ENCODE results near the gene PROX1.

PROX1 gene

GRCh38 chr1:214022810-214023425, 35.1 kb downstream of the PROX1 start:
- no peak for DNase-seq (ENCODE audit: low spot score)

DNA sequence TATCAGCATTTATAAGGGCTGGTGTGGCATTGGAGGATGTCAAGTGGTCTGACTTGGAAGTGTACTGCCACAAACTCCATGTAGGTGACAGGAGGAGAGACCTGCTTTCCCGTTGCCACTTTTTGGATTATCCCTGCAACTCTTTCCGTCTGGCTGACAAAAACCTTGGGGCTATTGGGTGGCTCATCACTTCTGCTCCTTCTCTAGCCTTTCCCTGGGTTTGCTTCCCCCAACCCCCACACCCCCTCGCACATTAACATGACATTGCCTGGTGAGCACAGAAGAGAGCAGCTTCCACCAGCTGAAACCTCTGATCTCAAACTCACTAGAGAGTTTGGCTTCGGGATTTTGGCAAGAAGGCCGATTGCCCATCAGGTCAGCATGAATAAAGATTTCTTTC, 39.2 kb downstream of the PROX1 start:
- no peak for DNase-seq (ENCODE audit: low spot score)

- DNase-seq (ENCODE audit: low spot score) = no peak
Measured at GRCh38 chr1:214027498-214027897, 39.7 kb downstream of the PROX1 start.

GRCh38 chr1:214028095-214028494, 40.3 kb downstream of the PROX1 start:
- DNase-seq (ENCODE audit: low spot score) = no peak

- DNase-seq (ENCODE audit: low spot score) = no peak
Measured at GRCh38 chr1:214028649-214029406, 41.1 kb downstream of the PROX1 start.

DNA sequence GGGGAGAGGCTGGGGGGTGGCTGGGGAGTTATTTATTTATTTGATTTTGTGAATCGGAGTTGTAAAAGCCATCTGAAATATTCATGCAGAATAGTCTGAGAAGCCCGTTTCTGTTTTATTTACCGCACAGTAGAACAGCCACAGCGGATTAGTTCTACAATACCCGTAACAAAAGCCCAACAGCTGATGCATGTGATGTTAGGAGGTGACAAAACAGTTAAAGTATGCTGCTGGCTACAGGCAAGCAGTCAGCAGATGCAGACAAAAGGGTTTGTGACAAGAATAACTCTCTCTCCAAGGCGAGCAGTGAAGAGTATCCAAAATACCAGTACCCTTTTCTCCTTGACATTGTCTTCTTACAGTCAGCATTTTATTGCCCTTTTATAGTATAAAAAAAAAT, 42.0 kb downstream of the PROX1 start:
- DNase-seq (ENCODE audit: low spot score) = no peak

GRCh38 chr1:214031267-214031650, 43.5 kb downstream of the PROX1 start:
- DNase-seq (ENCODE audit: low spot score) = no peak

- no peak for DNase-seq (ENCODE audit: low spot score)
Measured at GRCh38 chr1:214037468-214037867, 49.7 kb downstream of the PROX1 start.

- no peak for DNase-seq (ENCODE audit: low spot score)
Measured at GRCh38 chr1:214039394-214040018, 51.7 kb downstream of the PROX1 start.

GRCh38 chr1:214043167-214043566, 55.4 kb downstream of the PROX1 start:
- no peak for DNase-seq (ENCODE audit: low spot score)

DNA sequence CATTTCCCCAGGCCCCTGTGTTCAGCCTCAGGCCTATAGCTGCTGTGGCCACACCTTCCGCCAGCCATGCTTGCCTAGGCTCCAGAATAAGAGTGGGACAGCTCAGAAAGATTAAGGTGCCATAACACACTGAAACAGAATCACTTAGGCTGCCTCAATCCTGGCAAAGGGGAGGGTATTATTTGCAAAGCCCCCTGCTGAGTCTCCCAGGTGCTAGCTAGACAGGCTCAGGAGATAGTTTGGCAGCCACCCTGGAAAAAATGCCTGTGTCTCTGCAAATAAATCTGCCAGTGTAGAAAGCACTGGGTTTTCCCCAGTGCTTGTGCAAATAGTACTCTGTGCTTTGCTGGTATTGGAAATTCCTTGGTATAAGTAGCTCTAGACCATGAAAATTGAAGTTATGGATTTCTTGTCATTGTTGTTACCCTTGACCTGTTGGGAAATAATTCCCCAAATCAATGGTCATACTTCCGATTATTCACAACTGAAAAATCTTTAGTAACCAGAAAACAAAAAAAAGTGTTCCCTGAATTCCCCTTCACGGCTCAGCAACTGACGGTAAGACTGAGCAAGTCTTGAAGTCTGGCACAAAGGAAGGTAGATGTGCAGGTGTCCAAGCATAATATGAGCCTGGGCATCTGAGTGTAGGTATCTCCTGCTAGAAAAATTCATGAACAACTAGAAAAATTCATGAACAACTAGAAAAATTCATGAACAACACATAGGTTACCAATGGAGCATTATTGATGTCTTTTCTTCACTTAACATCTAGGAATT, 56.9 kb downstream of the PROX1 start:
- DNase-seq (ENCODE audit: low spot score) = no peak

GRCh38 chr1:214050513-214051401, 63.0 kb downstream of the PROX1 start:
- no peak for DNase-seq (ENCODE audit: low spot score)

DNA sequence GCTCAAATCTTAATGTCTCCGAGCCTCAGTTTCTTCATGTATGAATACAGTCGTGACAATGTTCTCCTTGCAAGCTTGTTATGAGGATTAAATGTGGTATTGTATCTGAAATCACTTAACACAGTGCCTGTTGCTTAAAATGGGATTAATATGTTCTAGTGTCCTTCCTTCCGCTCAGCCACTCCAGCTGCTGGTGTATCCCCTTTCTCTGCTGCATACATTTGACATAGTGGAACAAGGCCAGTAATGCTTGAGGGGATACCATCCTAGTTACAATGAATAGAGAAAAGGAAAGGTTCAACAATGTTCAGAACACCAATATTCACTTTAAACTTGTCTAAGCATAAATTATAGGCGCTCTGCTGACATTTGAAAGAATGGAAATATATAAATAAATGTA, 64.0 kb downstream of the PROX1 start:
- no peak for DNase-seq (ENCODE audit: low spot score)

DNA sequence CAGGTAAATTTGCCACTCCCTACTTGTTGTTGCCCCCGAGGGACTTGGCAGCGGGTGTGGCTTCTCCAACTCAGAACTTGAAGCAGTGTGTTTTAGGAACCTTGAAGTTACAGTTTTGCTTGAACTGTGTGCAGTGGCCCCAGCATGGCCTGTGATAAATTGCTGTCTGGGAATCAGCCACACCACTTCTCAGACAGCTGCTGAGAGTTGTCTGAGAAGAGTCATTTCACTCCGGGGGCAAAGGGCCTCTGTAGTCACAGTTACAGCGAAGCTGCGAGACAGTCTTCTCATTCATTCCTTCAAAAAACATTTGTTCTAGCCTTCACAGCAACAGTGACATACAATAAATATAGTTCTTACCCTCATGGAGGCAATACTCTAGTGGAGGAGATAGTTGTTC, 70.3 kb downstream of the PROX1 start:
- DNase-seq (ENCODE audit: low spot score) = no peak

DNA sequence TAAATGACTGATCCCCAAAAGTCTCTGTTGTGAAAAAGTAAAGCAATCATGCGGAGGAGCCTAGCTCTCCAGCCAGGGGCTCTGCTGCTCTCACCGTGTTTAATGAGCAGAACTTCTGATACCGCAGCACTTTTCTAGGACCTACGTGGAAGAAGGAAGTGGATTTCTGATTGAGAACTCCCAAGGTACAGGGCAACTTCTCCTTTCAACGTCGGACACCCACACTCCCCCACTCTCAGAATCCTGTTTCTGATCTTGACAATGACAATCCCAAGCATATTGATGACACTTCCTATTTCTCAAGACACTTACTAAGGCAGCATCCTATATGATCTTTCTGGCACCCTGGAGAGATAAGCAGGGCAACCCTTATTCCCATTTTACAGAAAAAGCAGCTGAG, 78.4 kb downstream of the PROX1 start:
- no peak for DNase-seq (ENCODE audit: low spot score)

GRCh38 chr1:214066936-214067335, 79.2 kb downstream of the PROX1 start:
- no peak for DNase-seq (ENCODE audit: low spot score)

GRCh38 chr1:214067397-214067796, 79.6 kb downstream of the PROX1 start:
- no peak for DNase-seq (ENCODE audit: low spot score)

GRCh38 chr1:214067853-214068703, 80.3 kb downstream of the PROX1 start:
- DNase-seq (ENCODE audit: low spot score) = no peak

GRCh38 chr1:214068979-214069378, 81.2 kb downstream of the PROX1 start:
- no peak for DNase-seq (ENCODE audit: low spot score)

- no peak for DNase-seq (ENCODE audit: low spot score)
Measured at GRCh38 chr1:214071469-214071868, 83.7 kb downstream of the PROX1 start.
